Testis (tissue), 2 donors: Measurements from ENCODE around the gene STX5.

Experiments
- CTCF ChIP-seq, 3 experiments: fragments of 450-650 bp in 2 of 3; fragments of 200-600 bp in 1 of 3; sonication (generic) in 1 of 3; IDR thresholded peaks; one replicate each; pipeline ENCODE4 v1.5.1; 2016 to 2019; ENCODE audit warnings: antibody characterized with exemption in 3 of 3, mild to moderate bottlenecking in 2 of 3, moderate library complexity in 1 of 3
- POLR2A ChIP-seq: fragments of 450-650 bp; IDR thresholded peaks from one replicate; pipeline ENCODE4 v1.6.1; 2017; ENCODE audit warnings: antibody characterized with exemption, mild to moderate bottlenecking, moderate library complexity

GRCh38 chr11:62865635-62866034, 33.8 kb upstream of the STX5 start:
- TF ChIP-seq CTCF (IDR thresholded peaks at IDR 0.05) (no peak), POLR2A (no peak)
